GM23248 (cell line): ENCODE data around the gene EFCAB10. TPM values are rescaled to one million over a fixed set of nuclear protein-coding genes. Genes with fewer than 3 reads are reported as not detected.

Experiments
- DNase-seq: peaks from one replicate; pipeline ENCODE4 v3.0.0-alpha.2; 2015
- H2AFZ ChIP-seq: fragments of 200-600 bp; sonication (generic); 2 replicates; pipeline ENCODE4 v1.6.1; 2016; ENCODE audit warnings: antibody characterized with exemption
- H3F3A ChIP-seq: fragments of 200-600 bp; sonication (generic); 2 replicates; pipeline ENCODE4 v1.6.1; 2016; ENCODE audit warnings: mild to moderate bottlenecking, antibody characterized with exemption, mixed run types; ENCODE audit not compliant: insufficient read depth
- H3K27ac ChIP-seq: fragments of 200-600 bp; sonication (generic); 2 replicates; pipeline ENCODE4 v1.5.1; 2016; ENCODE audit warnings: mild to moderate bottlenecking
- H3K27me3 ChIP-seq: fragments of 200-600 bp; sonication (generic); replicated peaks from 2 replicates; pipeline ENCODE4 v1.6.1; 2016; ENCODE audit warnings: mild to moderate bottlenecking; ENCODE audit not compliant: insufficient read depth
- H3K36me3 ChIP-seq: fragments of 200-600 bp; sonication (generic); 2 replicates; pipeline ENCODE4 v1.6.1; 2016; ENCODE audit warnings: low read depth, mild to moderate bottlenecking
- H3K4me1 ChIP-seq: fragments of 200-600 bp; sonication (generic); 2 replicates; pipeline ENCODE4 v1.6.1; 2016; ENCODE audit warnings: mild to moderate bottlenecking; ENCODE audit not compliant: insufficient read depth
- H3K4me2 ChIP-seq: fragments of 200-600 bp; sonication (generic); one replicate; pipeline ENCODE4 v1.6.1; 2016; ENCODE audit warnings: mild to moderate bottlenecking; ENCODE audit not compliant: unreplicated experiment
- H3K4me3 ChIP-seq: fragments of 200-600 bp; sonication (generic); 2 replicates; pipeline ENCODE4 v1.5.1; 2016; ENCODE audit warnings: mild to moderate bottlenecking
- H3K79me2 ChIP-seq: fragments of 200-600 bp; sonication (generic); 2 replicates; pipeline ENCODE4 v1.6.1; 2016; ENCODE audit warnings: mild to moderate bottlenecking; ENCODE audit not compliant: insufficient read depth
- H3K9ac ChIP-seq: fragments of 200-600 bp; sonication (generic); 2 replicates; pipeline ENCODE4 v1.6.1; 2016; ENCODE audit warnings: mild to moderate bottlenecking
- H3K9me2 ChIP-seq: fragments of 200-600 bp; sonication (generic); 2 replicates; pipeline ENCODE4 v1.6.1; 2016; ENCODE audit warnings: mixed run types, mild to moderate bottlenecking, moderate library complexity; ENCODE audit not compliant: insufficient read depth
- H3K9me3 ChIP-seq: fragments of 200-600 bp; sonication (generic); one replicate; pipeline ENCODE4 v1.6.1; 2017; ENCODE audit warnings: low read depth
- H4K20me1 ChIP-seq: fragments of 200-600 bp; sonication (generic); 2 replicates; pipeline ENCODE4 v1.6.0; 2016; ENCODE audit not compliant: insufficient read depth
- EZH2 ChIP-seq: fragments of 200-600 bp; sonication (generic); IDR thresholded peaks from 2 replicates; pipeline ENCODE4 v1.6.1; 2018; ENCODE audit warnings: antibody characterized with exemption, mild to moderate bottlenecking; ENCODE audit not compliant: insufficient read depth, poor library complexity, severe bottlenecking
- EZH2phosphoT487 ChIP-seq: fragments of 200-600 bp; sonication (generic); IDR thresholded peaks from 2 replicates; pipeline ENCODE4 v1.6.1; 2018; ENCODE audit warnings: antibody characterized with exemption, moderate library complexity, mild to moderate bottlenecking, low read depth; ENCODE audit not compliant: insufficient read depth
- WGBS, 2 experiments: methylation state at CpG; one replicate each; pipeline ENCODE4 v1.1.6; 2015 to 2017; ENCODE audit warnings: low lambda C conversion rate in 2 of 2, low coverage in 1 of 2; ENCODE audit errors: missing lambda C conversion rate in 2 of 2; 5-methylcytosine and 5-hydroxymethylcytosine counted together
- in situ Hi-C: fragments of 300-500 bp; cut with MboI; formaldehyde crosslinking; loops from 2 replicates; pipeline ENCODE4 v1.15.0; 2020
- polyA plus RNA-seq: library from polyadenylated mRNA; unstranded; fragments of >200 nt; fragmentation: Nextera tagmentation; extraction: Ambion mirVana; gene quantifications from 2 replicates; pipeline ENCODE4 v1.2.1, GENCODE V29; 2016
- total RNA-seq: library from RNA; depleted of rRNA; stranded (reverse); fragments of >200 nt; shearing (Covaris generic); gene quantifications from 2 replicates; pipeline ENCODE4 v1.2.3, GENCODE V29; 2014

Gene EFCAB10
- total and polyA plus RNA-seq, 2 experiments from 2014 or later, result 0.25 TPM; not detected in 1

GRCh38 chr7:105617280-105618015 is 36.2 kb upstream of the EFCAB10 start:
- Histone ChIP-seq H3K4me2 (no peak overlapping the region), H3K9me2 (no peaks in the 10 kb centered on the region), H2AFZ (no peak overlapping the region), H3K9me3 (no peaks in the 10 kb centered on the region), H3K27me3 (no peaks in the 10 kb centered on the region), H3F3A (no peaks in the 10 kb centered on the region), H3K36me3 (no peaks in the 10 kb centered on the region), H3K79me2 (no peaks in the 10 kb centered on the region), H4K20me1 (no peaks in the 10 kb centered on the region), H3K27ac (no peak overlapping the region), H3K4me1 (peaks cover 9% of the 10 kb centered on the region), H3K9ac (no peak overlapping the region), H3K4me3 (no peak overlapping the region)
- no peak for TF ChIP-seq EZH2
- no peak for TF ChIP-seq EZH2phosphoT487
- no peak for DNase-seq
- in situ Hi-C loops, result no loop called here
- WGBS, 2 experiments, result 96% methylated on average over 14 of the region's 14 CpGs

- Histone ChIP-seq H3K79me2 (no peaks in the 10 kb centered on the region), H3K4me2 (no peak overlapping the region), H3K4me1 (no peaks in the 10 kb centered on the region), H3F3A (no peaks in the 10 kb centered on the region), H3K9me3 (no peaks in the 10 kb centered on the region), H3K27ac (no peak overlapping the region), H3K9me2 (no peaks in the 10 kb centered on the region), H3K4me3 (no peak overlapping the region), H3K9ac (no peak overlapping the region), H2AFZ (no peak overlapping the region), H3K36me3 (no peaks in the 10 kb centered on the region), H3K27me3 (no peaks in the 10 kb centered on the region), H4K20me1 (no peaks in the 10 kb centered on the region)
- 90 to 93% methylated on average over 20 of the region's 20 CpGs for WGBS, 2 experiments
- no peak for DNase-seq
- TF ChIP-seq EZH2phosphoT487 (no peak), EZH2 (no peak)
- in situ Hi-C loops, result no loop called here
Measured at GRCh38 chr7:105614341-105614840, 33.1 kb upstream of the EFCAB10 start.

GRCh38 chr7:105613611-105614330 is 32.5 kb upstream of the EFCAB10 start:
- H3K9me2 ChIP-seq, result no peaks in the 10 kb centered on the region
- in situ Hi-C loops, result no loop called here
- H3K27me3 ChIP-seq, result no peaks in the 10 kb centered on the region
- DNase-seq, result no peak
- H3F3A ChIP-seq, result no peaks in the 10 kb centered on the region
- no peak overlapping the region for H3K4me2 ChIP-seq
- H4K20me1 ChIP-seq, result no peaks in the 10 kb centered on the region
- no peak overlapping the region for H2AFZ ChIP-seq
- 96 to 97% methylated on average over 31 to 32 of the region's 32 CpGs for WGBS, 2 experiments
- no peaks in the 10 kb centered on the region for H3K4me1 ChIP-seq
- H3K4me3 ChIP-seq, result no peak overlapping the region
- H3K9me3 ChIP-seq, result no peaks in the 10 kb centered on the region
- H3K9ac ChIP-seq, result no peak overlapping the region
- no peaks in the 10 kb centered on the region for H3K36me3 ChIP-seq
- no peak overlapping the region for H3K27ac ChIP-seq
- TF ChIP-seq EZH2phosphoT487, result no peak
- no peak for TF ChIP-seq EZH2
- H3K79me2 ChIP-seq, result no peaks in the 10 kb centered on the region

GRCh38 chr7:105612806-105613205 is 31.5 kb upstream of the EFCAB10 start:
- Histone ChIP-seq H4K20me1 (no peaks in the 10 kb centered on the region), H3K27me3 (no peaks in the 10 kb centered on the region), H3K4me3 (no peak overlapping the region), H2AFZ (no peak overlapping the region), H3K4me2 (no peak overlapping the region), H3K36me3 (no peaks in the 10 kb centered on the region), H3K9me3 (no peaks in the 10 kb centered on the region), H3F3A (no peaks in the 10 kb centered on the region), H3K9ac (no peak overlapping the region), H3K9me2 (no peaks in the 10 kb centered on the region), H3K27ac (no peak overlapping the region), H3K4me1 (no peaks in the 10 kb centered on the region), H3K79me2 (no peaks in the 10 kb centered on the region)
- WGBS, 2 experiments, result 96% methylated on average over 9 of the region's 9 CpGs
- no peak for DNase-seq
- in situ Hi-C loops, result no loop called here
- TF ChIP-seq EZH2phosphoT487, result no peak
- TF ChIP-seq EZH2, result no peak
